RCC 7860 (cell line): ENCODE data around the gene FBXO17.

Source experiments
- DNase-seq: peaks from one replicate; pipeline ENCODE4 v3.0.0-alpha.2; 2015; ENCODE audit warnings: low spot score
- FAIRE-seq: peaks from 2 replicates; lab custom pipeline; 2012; peaks lifted over from hg19 to GRCh38; lab: Jason Lieb, UNC

Gene FBXO17

DNA sequence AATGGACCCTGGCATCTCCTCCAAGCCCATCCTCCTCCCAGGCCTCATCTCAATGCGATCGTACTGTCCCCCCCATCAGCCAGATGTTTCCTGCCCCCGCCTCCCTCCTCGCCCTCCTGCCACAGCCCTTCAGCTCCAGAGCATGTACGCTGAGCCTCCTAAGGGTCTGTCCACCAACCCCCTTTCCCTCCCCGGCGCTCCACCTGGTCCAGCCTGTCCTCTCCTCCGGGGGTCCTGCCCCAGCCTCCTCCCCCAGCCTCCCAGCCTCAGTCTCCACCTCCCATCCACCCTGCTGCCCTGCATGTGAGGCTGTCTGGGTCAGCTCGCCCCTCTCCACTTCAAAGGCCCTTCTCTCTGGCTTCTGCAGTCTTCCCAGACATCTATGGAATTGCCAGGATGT lies 80.6 kb downstream of the FBXO17 start:
- no peak for FAIRE-seq

GRCh38 chr19:38893341-38893771 lies 82.2 kb downstream of the FBXO17 start:
- DNase-seq: no peak

More for the DNA sequence above, 80.6 kb downstream of the FBXO17 start:
- DNase-seq: no peak

GRCh38 chr19:38892841-38893240 lies 82.7 kb downstream of the FBXO17 start:
- FAIRE-seq (no peak), DNase-seq (no peak)

More at GRCh38 chr19:38893341-38893771, 82.2 kb downstream of the FBXO17 start:
- no peak for FAIRE-seq

DNA sequence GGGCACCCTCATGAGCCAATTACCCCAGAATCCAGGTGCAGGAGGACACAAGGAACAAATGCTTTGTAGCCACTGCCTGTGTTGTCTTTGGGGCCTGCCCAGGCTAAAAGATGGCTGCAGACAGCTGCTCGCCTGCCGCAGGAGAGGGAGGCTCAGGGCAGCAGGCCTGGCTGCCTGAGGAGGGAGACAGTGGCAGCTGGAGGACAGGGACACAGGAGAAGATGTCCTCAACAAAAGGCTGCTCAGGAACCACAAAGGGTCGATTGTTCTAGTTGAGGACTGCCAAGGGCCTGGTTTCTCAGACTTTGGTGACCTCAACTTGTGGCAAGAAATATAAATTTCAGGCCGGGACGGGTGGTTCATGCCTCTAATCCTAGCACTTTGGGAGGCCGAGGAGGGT lies 83.8 kb downstream of the FBXO17 start:
- no peak for DNase-seq
- no peak for FAIRE-seq
